ENCODE results near the gene HSD11B2.

The HSD11B2 gene

DNA sequence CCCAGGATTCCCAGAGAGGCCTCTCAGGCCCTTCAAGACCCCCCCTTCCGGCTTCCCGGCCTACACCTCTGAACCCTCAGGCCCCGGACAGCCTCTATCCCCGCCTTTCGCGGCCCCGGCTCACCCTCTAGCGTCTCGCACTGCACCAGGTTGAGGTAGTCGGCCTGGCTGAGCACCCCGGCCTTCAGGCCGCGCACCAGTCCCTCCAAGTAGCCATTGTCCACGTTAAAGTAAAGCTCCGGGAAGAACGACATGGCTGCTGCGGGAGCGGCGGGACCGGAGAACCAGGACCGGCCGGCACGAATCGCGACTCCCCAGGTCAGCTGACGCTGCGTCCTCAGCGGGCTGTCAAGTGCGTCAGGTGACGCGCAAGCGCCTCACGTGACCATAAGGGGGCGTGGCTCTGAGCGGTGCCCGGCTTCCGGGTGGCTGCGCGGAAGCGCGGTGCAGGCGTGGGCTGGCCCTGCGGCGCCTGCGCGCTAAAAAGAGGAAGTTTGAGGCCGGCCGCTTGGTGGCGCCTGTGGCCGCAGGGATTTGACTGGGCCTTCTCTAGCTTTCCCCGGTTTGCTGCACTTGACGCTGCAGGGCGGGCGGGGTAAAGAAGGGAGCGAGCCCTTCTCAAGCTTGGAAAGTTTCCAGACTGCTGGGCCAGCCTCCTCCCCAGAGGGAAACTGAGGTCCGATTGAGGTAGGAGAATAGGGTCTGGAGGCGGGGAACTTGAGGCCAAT is 50.1 kb downstream of the HSD11B2 start, which contains the start of gene ATP6V0D1:
TSS of gene ATP6V0D1 (minus strand) at position 325 of the 728 bp plus-strand sequence. CDS start at position 254, 71 bp downstream.
- POLR2A ChIA-PET: interaction anchor here (0.5 to 1.6 kb wide), 15 partner anchors 10 to 179 kb away, joined by 3 to 11 read pairs (median 3); partner anchors contain the start of genes ACD, CTCF, KCTD19 and LRRC36
- CTCF ChIA-PET: interaction anchor here (0.6 to 2.7 kb wide), 12 partner anchors 9 to 1056 kb away, joined by 3 to 12 read pairs (median 6); partner anchors contain the start of genes CARMIL2 and HSD11B2
- peak; percentile 99 for DNase-seq (ENCODE audit: extremely low spot score)
- TF ChIP-seq SUZ12 (IDR thresholded peaks at IDR 0.05) (no peak), SP1 (IDR thresholded peaks at IDR 0.05) (no peak), CTBP1 (IDR thresholded peaks at IDR 0.05; ENCODE audit: borderline replicate concordance) (no peak), L3MBTL2 (conservative IDR thresholded peaks at IDR 0.05) (peak; percentile 33; the same call in 1 of the 2 replicates), TARDBP (IDR thresholded peaks at IDR 0.05) (no peak), FOXM1 (IDR thresholded peaks at IDR 0.05; ENCODE audit: borderline replicate concordance) (no peak), ZNF384 (IDR thresholded peaks at IDR 0.05) (no peak), ARNT (IDR thresholded peaks at IDR 0.05) (no peak), HDGF (IDR thresholded peaks at IDR 0.05; ENCODE audit: borderline replicate concordance) (no peak), NFRKB (IDR thresholded peaks at IDR 0.05) (no peak), FOXK2 (IDR thresholded peaks at IDR 0.05) (no peak), FOXA1 (IDR thresholded peaks at IDR 0.05) (no peak), LEF1 (IDR thresholded peaks at IDR 0.05; ENCODE audit: borderline replicate concordance) (no peak), ELF4 (IDR thresholded peaks at IDR 0.05) (peak; percentile 97)
- TF ChIP-seq, protein P1, sequence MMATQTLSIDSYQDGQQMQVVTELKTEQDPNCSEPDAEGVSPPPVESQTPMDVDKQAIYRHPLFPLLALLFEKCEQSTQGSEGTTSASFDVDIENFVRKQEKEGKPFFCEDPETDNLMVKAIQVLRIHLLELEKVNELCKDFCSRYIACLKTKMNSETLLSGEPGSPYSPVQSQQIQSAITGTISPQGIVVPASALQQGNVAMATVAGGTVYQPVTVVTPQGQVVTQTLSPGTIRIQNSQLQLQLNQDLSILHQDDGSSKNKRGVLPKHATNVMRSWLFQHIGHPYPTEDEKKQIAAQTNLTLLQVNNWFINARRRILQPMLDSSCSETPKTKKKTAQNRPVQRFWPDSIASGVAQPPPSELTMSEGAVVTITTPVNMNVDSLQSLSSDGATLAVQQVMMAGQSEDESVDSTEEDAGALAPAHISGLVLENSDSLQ (IDR thresholded peaks at IDR 0.05): peak; percentile 84

DNA sequence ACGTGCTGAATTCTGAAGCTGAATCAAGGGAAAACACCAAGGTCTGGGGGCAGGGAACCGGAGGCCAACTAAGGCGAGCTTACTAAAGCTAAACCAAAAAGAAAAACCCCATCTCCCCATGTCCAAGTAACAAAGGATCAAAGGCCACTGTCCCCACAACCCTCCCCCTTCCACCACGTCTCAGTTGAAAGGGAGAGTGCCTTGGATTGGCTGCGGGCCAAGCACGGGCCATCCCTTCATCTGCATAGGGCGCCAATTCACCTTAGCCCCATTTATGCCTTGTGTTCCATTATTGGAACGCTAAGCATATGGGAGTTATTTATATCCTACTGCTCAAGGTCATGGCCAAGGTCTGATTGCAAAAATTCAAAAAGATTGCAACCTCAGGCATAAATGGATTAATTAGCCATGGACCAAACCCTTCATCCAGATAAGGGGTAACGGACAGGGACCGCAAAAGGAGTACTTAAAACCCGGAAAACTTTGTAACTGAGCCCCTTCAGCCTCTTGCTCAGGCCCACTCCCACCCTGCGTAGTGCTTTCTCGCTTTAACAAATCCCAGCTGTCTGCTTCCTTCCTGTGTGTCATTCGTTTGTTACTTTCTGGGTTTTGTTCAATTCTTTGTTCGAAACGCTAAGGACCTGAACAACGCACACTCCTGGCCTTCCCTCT is 50.8 kb downstream of the HSD11B2 start:
- POLR2A ChIA-PET: interaction anchor here (0.7 to 1.6 kb wide), 10 partner anchors 9 to 178 kb away, joined by 3 to 11 read pairs (median 3); partner anchors contain the start of genes ACD, KCTD19 and LRRC36
- CTCF ChIA-PET: interaction anchor here (0.6 to 2.7 kb wide), 11 partner anchors 8 to 1057 kb away, joined by 3 to 12 read pairs (median 7); partner anchors contain the start of genes CARMIL2 and HSD11B2
- DNase-seq (ENCODE audit: extremely low spot score): no peak
- TF ChIP-seq FOXK2 (IDR thresholded peaks at IDR 0.05) (no peak), FOXA1 (IDR thresholded peaks at IDR 0.05) (no peak), L3MBTL2 (conservative IDR thresholded peaks at IDR 0.05) (no peak), SP1 (IDR thresholded peaks at IDR 0.05) (no peak)

DNA sequence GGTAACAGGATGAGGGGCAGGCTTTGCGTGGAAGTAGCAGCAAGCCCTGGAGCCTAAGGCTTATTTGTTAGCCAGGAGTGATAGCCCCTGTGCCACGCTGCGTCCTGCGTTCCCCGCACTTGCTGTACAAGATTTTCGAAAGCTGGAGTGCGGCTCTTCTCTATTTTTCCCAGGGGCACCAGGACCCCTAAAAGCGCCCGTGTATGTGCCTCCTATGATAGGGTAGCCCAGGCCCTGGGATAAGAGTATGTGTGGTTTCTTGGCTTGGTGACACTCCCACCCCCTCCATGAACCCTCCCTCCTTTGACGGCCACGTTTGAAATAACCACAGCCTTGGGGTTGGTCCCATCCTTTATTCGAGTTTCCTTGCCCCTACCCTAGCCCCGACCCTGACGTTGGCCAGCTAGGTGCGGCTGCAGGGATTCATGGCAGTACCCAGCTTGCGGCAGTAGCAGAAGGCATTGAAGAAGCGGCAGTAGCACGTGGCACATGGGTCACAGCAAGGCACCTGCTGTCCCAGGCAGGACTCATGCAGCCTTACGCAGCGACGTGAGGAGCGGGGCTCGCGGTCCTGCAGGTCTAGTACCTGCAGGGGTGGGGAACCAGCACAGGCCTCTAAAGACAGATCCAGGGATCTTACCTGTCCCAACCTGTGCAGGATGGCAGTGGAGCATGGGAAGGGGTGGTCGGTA is 51.5 kb downstream of the HSD11B2 start:
- ChIA-PET POLR2A (no interaction called here), CTCF (interaction anchor here (1.0 to 2.0 kb wide), 3 partner anchors 8 to 39 kb away, joined by 3 to 12 read pairs (median 7); no protein-coding TSS in a partner anchor)
- no peak for TF ChIP-seq FOXM1 (IDR thresholded peaks at IDR 0.05; ENCODE audit: borderline replicate concordance)
- no peak for TF ChIP-seq HDGF (IDR thresholded peaks at IDR 0.05; ENCODE audit: borderline replicate concordance)
- TF ChIP-seq ZNF384 (IDR thresholded peaks at IDR 0.05): no peak
- TF ChIP-seq LEF1 (IDR thresholded peaks at IDR 0.05; ENCODE audit: borderline replicate concordance): no peak
- DNase-seq (ENCODE audit: extremely low spot score): no peak

DNA sequence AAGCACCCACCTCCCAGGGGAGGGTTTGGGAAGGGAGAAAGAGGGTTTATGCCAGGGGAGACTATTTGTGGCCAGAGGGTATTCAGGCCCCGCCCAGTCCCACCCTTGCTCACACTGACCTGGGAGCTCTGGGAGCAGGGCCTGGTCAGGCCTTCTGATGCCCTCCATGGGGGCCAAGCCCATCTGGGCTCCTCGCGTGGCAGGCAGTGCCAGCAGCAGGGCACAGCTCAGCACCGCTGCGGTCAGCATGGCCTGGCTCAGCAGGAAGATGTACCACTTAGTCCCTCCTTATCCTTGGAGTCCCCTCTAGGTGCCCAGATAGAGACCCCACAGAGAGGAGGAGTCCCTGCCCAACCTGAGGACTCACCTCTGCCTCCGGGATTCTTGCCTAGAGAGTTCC is 52.2 kb downstream of the HSD11B2 start, which contains the start of gene AGRP:
TSS of gene AGRP (minus strand) at position 398 of the 400 bp plus-strand sequence. CDS start at position 249, 149 bp downstream.
- no peak for DNase-seq (ENCODE audit: extremely low spot score)
- POLR2A ChIA-PET: no interaction called here
- TF ChIP-seq, protein P1 (IDR thresholded peaks at IDR 0.05): no peak
- CTCF ChIA-PET: interaction anchor here (1.0 to 1.1 kb wide), 2 partner anchors 31 to 38 kb away, joined by 3 to 7 read pairs; no protein-coding TSS in a partner anchor

DNA sequence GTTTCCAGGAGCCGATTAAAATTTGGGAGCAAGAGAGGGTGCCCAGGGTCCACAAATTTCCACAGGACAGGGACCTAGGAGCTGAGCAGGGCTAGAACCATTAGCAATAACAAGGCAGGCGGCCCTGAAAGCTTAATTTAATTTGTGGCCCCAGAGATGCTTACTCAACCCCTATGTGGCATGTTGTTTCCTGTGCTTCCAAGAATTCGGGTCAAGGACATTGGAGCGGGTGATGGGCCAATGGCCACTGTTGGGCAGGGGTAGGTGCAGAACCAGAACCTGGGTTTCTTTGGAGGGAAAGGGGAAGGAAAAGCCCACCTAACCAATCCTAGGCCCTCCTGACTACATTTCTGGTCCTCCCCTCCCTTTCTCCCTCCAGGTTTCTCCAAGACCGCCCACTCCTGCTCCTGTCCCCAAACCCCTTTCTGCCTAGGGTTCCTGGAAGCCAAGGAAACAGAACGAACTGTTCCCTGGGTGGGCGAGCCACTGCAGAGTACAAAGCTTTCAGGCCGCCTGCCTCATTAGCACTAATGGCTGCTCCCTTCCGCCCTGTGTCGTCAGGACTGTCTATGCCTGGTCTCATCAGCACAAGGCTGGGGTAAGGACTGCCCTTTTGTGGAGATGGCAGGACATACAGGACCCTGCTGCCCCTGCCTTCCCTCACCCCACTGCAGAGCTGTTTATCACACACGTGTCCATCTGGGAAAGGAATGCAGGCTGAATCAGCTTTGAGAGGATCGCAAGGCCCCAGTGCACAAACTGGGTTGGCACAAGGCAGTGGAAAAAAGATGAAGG is 53.0 kb downstream of the HSD11B2 start:
- CTCF ChIA-PET: interaction anchor here (1.0 to 1.1 kb wide), 2 partner anchors 30 to 37 kb away, joined by 3 to 7 read pairs; no protein-coding TSS in a partner anchor
- no peak for DNase-seq (ENCODE audit: extremely low spot score)
- TF ChIP-seq TARDBP (IDR thresholded peaks at IDR 0.05) (no peak), L3MBTL2 (conservative IDR thresholded peaks at IDR 0.05) (no peak), ARNT (IDR thresholded peaks at IDR 0.05) (no peak), BHLHE40 (IDR thresholded peaks at IDR 0.05; ENCODE audit: borderline replicate concordance) (no peak)
- POLR2A ChIA-PET: no interaction called here

DNA sequence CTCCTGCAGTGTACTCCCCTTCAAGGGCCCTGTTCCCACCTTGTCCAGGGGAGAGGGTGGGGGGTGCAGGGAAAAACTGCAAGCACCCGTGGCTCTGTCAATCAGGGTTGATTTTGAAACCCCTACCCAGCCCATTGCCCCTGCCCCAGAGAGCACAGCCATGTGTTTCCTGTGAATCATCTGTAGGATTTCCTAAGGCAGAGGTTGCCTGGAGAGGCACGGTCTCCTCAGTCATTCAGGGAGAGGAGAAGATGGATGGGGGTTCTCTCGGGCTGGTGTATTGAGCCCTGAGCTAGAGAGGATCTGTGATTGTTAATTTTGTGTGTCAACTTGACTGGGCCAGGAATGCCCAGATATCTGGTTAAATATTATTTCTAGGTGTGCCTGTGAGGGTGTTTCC is 55.9 kb downstream of the HSD11B2 start:
- ChIA-PET POLR2A (no interaction called here), CTCF (interaction anchor here (0.6 kb wide), 1 partner anchor 37 kb away, joined by 4 read pairs; no protein-coding TSS in a partner anchor)
- TF ChIP-seq TARDBP (IDR thresholded peaks at IDR 0.05) (no peak), LEF1 (IDR thresholded peaks at IDR 0.05; ENCODE audit: borderline replicate concordance) (no peak), FOXM1 (IDR thresholded peaks at IDR 0.05; ENCODE audit: borderline replicate concordance) (no peak), FOXA1 (IDR thresholded peaks at IDR 0.05) (no peak), ARNT (IDR thresholded peaks at IDR 0.05) (no peak), L3MBTL2 (conservative IDR thresholded peaks at IDR 0.05) (no peak), NFRKB (IDR thresholded peaks at IDR 0.05) (no peak), SP1 (IDR thresholded peaks at IDR 0.05) (no peak), ZNF384 (IDR thresholded peaks at IDR 0.05) (no peak)
- DNase-seq (ENCODE audit: extremely low spot score): no peak

Measured in HEK293T (cell line).